VCaP (cell line): Measurements from ENCODE around the gene VIL1.

Experiments
- H3K27ac ChIP-seq: fragments of 450-650 bp; 2 replicates; pipeline ENCODE4 v1.5.1; 2017
- CTCF ChIP-seq: fragments of 450-650 bp; conservative IDR thresholded peaks from 2 replicates; pipeline ENCODE4 v1.5.1; 2017; ENCODE audit warnings: mild to moderate bottlenecking, moderate library complexity

The VIL1 gene

GRCh38 chr2:218407717-218408116 lies 11.2 kb upstream of the VIL1 start:
- no peak for TF ChIP-seq CTCF
- peak overlapping the region; percentile 91 for H3K27ac ChIP-seq

GRCh38 chr2:218418321-218418716 lies 604 bp upstream of the VIL1 start:
- no peak for TF ChIP-seq CTCF
- H3K27ac ChIP-seq = no peak overlapping the region

- TF ChIP-seq CTCF = no peak
Observed at GRCh38 chr2:218419630-218420216, 800 bp downstream of the VIL1 start.

GRCh38 chr2:218421027-218421426 lies 2.1 kb downstream of the VIL1 start:
- no peak for TF ChIP-seq CTCF
- H3K27ac ChIP-seq = no peak overlapping the region

More at GRCh38 chr2:218419630-218420216, 800 bp downstream of the VIL1 start:
- no peak overlapping the region for H3K27ac ChIP-seq

- no peak for TF ChIP-seq CTCF
- no peak overlapping the region for H3K27ac ChIP-seq
Observed at GRCh38 chr2:218422403-218423086, 3.6 kb downstream of the VIL1 start.

GRCh38 chr2:218423584-218423983 lies 4.7 kb downstream of the VIL1 start:
- no peak for TF ChIP-seq CTCF

GRCh38 chr2:218425531-218425930 lies 6.6 kb downstream of the VIL1 start:
- TF ChIP-seq CTCF = no peak
- no peak overlapping the region for H3K27ac ChIP-seq

More at GRCh38 chr2:218423584-218423983, 4.7 kb downstream of the VIL1 start:
- no peak overlapping the region for H3K27ac ChIP-seq
